Measurements from ENCODE around the gene TMEM50B.
"Not testable (repeated sequence)": the region's sequence is repeated elsewhere in the genome, so short reads cannot be mapped to it uniquely, and the experiment has no call there.

TMEM50B gene

DNA sequence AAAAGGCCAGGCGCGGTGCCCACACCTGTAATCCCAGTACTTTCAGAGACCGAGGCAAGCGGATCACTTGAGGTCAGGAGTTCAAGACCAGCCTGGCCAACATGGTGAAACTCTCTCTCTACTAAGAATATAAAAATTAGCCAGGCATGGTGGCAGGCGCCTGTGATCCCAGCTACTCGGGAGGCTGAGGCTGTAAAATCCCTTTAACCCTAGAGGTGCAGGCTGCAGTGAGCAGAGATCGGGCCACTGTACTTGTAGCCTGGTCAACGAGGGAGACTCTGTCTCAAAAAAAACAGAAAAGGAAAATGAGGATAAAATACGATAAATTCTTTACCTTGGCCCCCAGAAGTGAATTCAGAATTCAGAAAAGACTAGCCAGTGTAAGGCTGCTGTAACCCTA lies 1.6 kb downstream of the TMEM50B start:
- DNase-seq (ENCODE audit: low spot score), result no peak

DNA sequence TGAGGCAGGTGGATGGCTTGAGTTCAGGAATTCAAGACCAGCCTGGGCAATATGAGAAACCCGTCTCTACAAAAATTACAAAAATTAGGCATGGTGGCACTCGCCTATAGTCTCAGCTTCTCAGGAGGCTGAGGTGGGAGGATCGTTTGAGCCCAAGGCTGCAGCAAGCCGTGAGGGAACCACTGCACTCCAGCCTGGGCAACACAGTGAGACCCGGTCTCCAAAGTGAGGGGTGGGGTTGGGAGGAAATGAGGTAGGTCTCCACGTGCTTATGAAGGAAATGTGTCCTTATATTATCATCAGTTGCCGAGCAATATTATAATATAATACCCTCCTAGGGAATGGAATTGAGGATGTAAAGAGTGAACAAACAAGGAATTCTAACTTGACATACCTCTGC lies 2.7 kb downstream of the TMEM50B start:
- DNase-seq (ENCODE audit: low spot score), result no peak

DNA sequence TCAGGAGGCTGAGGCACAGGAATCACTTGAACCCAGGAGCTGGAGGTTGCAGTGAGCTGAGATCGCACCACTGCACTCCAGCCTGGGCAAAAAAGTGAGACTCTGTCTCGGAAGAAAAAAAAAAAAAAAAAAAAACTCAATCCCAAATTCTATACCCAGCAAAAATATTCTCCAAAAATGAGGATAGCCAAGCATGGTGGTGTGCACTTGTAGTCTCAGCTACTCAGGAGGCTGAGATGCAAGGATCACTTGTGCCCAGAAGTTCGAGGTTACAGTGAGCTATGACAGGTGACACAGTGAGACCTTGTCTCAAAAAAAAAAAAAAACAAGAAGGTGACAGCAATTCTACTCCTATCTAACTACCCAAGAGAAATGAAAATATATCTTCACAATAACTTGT lies 6.4 kb downstream of the TMEM50B start:
- no peak for DNase-seq (ENCODE audit: low spot score)

- no peak for DNase-seq (ENCODE audit: low spot score)
These were observed 9.1 kb downstream of the TMEM50B start for GRCh38 chr21:33470701-33471100.

GRCh38 chr21:33469183-33469582 lies 10.6 kb downstream of the TMEM50B start:
- DNase-seq (ENCODE audit: low spot score), result not testable (repeated sequence)

- DNase-seq (ENCODE audit: low spot score), result no peak
These were observed 18.1 kb downstream of the TMEM50B start for GRCh38 chr21:33461538-33462250.

- DNase-seq (ENCODE audit: low spot score), result no peak
These were observed 20.9 kb downstream of the TMEM50B start for GRCh38 chr21:33458861-33459260.

DNA sequence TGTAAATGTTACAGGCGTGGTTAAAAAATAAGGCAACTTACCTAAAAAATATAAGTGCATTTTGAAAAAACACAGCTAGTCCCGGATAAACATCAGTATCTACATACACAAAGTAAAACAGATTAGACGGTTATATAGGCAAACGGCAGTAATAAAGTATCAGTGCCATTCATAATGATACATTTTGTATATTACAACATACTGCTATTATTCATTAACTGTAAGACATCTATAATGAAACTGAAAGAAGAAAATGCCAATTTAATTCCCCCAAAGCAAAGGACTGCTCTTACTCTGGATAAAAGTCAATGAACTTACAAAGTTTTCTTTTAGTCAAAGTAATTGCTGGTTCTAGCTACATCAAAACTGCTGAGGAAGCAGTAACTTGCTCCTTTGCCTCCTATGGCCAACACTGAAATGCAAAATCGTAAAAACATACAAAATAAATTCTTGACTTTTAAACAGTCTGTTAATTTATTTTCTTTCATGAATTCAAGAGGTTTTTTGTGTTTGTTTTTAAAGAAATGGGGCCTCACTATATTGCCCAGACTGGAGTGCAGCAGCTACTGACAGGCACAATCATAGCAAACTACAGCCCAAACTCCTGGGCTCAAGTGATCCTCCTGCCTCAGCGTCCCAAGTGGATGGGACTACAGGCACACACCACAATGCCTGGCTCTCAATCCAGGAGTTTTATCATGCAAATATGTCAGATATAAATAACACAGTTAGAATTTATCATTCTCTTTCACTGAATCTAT lies 23.9 kb downstream of the TMEM50B start:
- DNase-seq (ENCODE audit: low spot score), result no peak

DNA sequence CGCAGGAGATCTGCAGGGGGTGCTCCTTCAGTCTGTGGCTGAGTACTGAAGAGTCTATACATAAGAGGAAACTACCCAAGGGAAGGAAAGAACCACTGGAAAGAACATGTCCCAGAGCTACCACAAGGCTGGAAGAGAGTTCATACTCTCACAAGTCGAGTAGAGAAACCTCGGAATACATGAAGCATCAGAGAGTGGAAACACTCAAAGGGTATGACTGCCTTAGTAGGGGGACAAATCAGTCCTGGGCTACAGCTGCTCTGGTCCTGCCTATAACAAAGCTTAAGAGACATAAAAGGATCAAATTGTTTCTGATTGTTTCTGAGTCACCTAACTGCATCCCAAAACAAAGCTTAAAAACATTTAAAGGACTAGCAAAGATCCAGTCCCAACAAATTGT lies 27.4 kb downstream of the TMEM50B start:
- no peak for DNase-seq (ENCODE audit: low spot score)

DNA sequence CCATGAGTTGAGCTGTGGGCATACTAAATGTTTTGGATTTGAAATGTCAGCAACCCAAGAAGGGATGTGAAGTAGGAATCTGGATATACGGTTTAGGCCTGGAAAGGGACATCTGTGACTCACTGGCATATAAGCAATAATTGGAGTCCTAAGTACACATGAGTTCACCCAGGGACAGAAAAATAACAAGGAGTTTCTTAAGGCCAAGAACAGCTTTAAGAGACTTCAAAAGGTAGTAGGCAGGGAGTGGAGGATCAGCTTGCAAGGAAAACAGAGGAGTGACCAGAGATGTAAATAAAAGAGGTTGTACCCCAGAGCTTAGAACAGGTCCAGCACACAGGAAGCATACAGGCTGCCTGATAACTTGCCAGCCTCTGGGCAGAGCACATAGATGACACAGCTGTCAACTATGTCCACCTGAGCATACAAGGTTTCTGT lies 28.1 kb downstream of the TMEM50B start:
- no peak for DNase-seq (ENCODE audit: low spot score)

DNA sequence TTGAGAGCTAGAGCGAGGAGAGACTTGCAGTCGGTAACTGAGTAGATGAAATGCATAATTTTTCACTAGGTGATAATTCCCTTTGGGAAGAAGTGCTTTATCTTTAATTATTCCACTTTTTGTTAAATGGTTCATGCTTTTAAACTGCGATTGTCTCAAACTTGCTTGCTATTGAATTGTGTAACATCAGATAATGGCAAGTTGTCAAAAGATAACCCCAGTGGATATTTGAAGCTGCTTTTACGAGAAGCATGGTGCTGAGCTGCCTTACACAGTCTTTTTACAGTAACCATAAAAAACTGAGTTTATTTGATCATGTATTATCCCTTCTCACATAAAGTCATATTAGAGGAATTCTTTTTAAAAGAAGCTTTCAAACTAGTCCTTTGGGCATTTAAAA lies 30.2 kb downstream of the TMEM50B start:
- no peak for DNase-seq (ENCODE audit: low spot score)

DNA sequence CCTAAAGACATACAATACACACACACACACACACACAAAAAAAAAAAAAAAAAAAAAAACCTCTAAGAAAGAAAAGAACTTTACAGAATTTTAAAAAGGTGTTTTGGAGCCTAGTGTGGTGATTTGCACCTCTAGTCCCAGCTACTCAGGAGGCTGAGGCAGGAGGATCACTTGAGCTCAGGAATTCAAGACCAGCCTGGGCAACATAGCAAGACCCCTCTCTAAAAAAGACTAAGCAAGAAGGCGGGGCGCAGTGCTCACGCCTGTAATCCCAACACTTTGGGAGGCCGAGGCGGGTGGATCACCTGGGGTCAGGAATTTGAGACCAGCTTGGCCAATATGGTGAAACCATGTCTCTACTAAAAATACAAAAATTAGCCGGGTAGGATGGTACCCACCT lies 33.2 kb downstream of the TMEM50B start:
- DNase-seq (ENCODE audit: low spot score), result not testable (repeated sequence)

DNA sequence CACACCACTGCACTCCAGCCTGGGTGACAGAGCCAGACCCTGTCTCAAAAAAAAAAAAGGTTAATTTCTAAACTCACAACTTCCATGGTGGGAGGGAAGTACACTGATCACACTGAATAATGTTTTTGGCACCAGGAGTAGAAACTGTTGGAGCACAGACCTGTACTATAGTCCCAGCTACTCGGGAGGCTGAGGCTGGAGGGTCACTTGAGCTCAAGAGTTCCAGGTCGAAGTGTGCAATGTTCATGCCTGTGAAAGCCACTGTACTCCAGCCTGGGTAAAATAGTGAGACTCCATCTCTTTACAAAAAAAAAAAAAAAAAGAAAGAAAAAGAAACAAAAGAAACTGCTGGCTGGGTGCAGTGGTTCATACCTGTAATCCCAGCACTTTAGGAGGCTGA lies 35.3 kb downstream of the TMEM50B start:
- no peak for DNase-seq (ENCODE audit: low spot score)

GRCh38 chr21:33443194-33443593 lies 36.6 kb downstream of the TMEM50B start:
- DNase-seq (ENCODE audit: low spot score), result no peak

DNA sequence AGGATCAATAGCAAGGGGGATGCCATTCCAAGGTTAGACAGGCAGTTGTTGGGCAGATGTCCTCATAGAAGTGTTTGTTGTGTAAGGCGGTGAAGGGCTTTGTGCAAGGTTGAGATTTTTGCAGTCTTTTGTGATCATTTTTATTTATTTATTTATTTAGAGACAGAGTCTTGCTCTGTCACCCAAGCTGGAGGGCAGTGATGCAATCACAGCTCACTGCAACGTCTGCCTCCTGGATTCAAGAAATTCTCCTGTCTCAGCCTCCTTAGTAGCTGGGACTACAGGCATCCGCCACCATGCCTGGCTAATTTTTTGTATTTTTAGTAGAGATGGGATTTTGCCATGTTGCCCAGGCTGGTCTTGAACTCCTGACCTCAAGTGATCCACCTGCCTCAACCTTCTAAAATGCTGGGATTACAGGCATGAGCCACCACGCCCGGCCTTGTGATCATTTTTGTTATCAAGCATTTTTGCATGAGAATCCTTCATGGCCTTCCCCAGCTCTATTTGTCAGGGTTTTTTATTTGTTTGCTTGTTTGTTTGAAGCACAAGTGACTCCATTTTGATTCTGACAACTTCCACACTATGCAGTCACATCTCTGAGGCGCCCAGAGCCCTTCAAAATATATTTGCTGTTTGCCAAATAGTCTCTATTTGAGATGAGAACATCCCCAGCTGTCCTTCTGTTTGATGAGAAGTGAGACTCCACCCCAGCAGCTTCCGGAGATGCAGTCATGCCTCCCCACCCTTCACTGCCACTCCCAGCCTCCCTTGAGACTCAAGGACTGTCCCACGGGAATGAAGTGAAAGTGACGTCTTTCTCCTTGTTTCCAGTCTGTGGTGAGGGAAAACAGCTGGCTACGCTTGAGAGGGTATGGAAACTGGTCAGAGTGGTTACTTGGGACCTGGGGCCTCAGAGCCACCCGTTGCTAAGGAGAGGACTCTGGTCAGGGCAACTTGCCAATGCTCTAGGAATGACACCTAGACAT lies 38.0 kb downstream of the TMEM50B start:
- peak; percentile 75 for DNase-seq (ENCODE audit: low spot score)

DNA sequence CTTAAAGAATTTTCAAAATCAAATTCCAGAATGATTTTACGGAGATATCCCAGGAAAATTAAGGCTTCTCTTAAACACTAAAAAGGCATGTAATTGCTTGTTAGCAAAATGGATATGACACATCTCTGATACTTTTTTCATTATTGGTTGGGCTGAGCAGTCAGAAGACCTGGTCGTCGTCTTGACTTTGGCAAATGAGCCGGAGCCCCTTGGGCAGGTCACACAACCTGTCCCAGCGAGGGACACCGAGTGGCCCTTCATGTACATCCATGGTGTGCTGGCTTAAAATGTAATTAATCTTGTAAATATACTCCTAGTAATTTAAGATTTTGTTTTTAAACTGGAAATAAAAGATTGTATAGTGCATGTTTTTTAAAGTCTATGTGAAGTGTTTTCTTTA lies 42.6 kb downstream of the TMEM50B start:
- no peak for DNase-seq (ENCODE audit: low spot score)

GRCh38 chr21:33434770-33435360 lies 44.9 kb downstream of the TMEM50B start:
- peak; percentile 93 for DNase-seq (ENCODE audit: low spot score)

- no peak for DNase-seq (ENCODE audit: low spot score)
These were observed 46.2 kb downstream of the TMEM50B start for GRCh38 chr21:33433425-33434114.

DNA sequence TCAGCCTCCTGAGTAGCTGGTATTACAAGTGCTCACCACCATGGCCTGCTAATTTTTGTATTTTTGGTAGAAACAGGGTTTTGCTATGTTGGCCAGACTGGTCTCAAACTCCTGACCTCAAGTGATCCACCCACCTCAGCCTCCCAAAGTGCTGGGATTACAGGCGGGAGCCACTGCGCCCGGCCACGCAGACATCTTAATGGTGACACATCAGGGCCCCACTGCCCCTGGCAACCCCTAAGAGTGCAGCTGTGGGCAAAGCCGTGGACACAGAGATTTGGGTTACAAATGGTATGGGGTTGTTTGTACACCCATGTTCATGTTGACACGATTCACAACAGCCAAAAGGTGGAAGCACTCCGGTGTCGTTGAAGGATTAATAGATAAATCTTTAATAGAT lies 46.8 kb downstream of the TMEM50B start:
- DNase-seq (ENCODE audit: low spot score), result no peak

GRCh38 chr21:33432496-33432895 lies 47.3 kb downstream of the TMEM50B start:
- DNase-seq (ENCODE audit: low spot score), result no peak

- DNase-seq (ENCODE audit: low spot score), result no peak
These were observed 48.9 kb downstream of the TMEM50B start for GRCh38 chr21:33430858-33431257.
